Right ventricle myocardium inferior (tissue), 1 donor: ENCODE data around the gene NLRP9. TPM values are rescaled to one million over a fixed set of nuclear protein-coding genes. Genes with fewer than 3 reads are reported as not detected.
A peak's percentile ranks its signal among the peaks of the same experiment; 100 is the strongest.

Experiments used
- ATAC-seq: fragments of 200-7000 bp; cut with Tn5 transposase; one replicate; pipeline ENCODE4 v1.9.1; 2020; ENCODE audit warnings: mild to moderate bottlenecking, moderate library complexity
- DNase-seq: peaks from one replicate; pipeline ENCODE4 v3.0.0; 2021; ENCODE audit errors: missing footprints
- intact Hi-C: fragments of 100-400 bp; cut with DNase I; formaldehyde crosslinking; loops from one replicate; pipeline ENCODE4 v1.11.0; 2022
- total RNA-seq: library from RNA; stranded (reverse); fragmentation: NEBNext Ultra II Directional; extraction: Animal tissue kit (Norgen Biotek cat#: 25700); gene quantifications from one replicate; pipeline ENCODE4 v1.2.1, GENCODE V29; 2021
- donor health status: DM: no; HTN: yes; CAD: no; lungs with severe emphysema.

Gene NLRP9
- total RNA-seq, 1 donor from 2014 or later, result not detected

DNA sequence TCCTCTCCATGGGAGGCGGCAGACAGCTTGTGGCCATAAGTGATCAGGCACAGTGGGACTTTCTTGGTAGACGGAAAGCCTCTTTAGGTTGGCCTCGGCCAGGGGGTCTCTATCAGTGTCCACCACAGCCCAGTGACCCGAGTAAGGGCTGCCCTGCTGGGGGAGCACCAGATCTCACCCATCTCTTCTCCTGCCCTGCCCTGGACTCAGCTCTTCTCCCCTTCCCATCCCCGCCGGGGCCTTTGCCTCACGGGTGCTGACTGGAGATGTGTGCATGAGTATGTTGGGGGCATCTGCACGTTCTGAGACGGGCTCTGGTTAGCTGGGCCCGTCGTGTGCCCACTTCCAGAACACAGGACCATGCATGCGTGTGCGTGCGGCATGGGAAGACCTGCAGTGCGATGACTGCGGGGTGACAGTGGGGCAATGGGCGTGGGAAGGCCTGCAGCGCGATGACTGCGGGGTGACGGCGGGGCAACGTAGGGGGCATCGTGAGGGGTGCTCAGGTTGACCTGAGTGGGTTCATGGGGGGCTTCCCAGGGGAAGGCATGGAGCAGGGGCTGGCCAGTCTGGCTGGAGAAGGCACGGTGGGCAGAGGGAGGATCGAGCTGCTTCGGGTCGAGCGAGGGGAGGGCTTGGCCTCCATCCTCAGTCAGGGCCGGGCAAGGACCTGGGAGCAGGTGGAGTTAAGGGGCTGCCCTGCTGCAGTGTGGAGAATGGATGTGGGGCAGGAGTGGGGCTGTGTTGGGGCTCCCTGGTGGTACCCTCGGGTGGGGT lies 47.2 kb downstream of the NLRP9 start:
- intact Hi-C loops, result no loop called here

DNA sequence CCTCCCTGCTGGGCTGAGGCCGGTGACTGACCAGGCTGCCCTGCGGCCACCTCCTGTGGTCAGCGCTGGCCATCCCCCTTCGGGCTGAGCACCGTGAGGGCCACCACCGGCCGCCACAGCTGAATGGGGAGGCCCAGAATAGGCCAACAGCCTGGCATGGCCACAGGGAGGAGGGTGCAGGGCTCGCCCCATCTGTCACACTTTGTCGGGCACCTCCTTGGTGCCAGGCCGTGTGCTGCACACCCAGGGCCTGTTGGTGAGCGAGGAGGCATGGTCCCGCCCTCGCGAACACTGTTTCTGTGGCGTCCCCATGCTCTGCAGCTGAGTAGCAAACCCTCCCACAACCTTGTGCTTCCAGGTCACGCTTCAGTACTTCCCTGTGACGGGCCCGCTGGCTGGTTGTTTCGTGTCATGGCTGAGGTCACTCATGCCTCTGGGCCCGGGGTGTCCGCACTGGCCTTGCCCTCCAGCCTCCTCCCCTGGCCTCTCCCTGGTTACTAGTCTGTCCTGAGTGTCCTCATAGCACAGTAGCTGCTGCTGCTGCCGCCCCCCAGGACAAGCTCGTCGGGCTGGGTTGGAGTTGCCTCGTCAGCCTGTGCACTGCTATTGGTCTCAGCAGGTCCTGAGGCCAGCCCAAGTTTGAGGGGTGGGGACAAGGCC lies 48.0 kb downstream of the NLRP9 start:
- DNase-seq (no peak), ATAC-seq (no peak)
- intact Hi-C loops, result no loop called here

More for the DNA sequence above, 47.2 kb downstream of the NLRP9 start:
- DNase-seq (no peak), ATAC-seq (no peak)

DNA sequence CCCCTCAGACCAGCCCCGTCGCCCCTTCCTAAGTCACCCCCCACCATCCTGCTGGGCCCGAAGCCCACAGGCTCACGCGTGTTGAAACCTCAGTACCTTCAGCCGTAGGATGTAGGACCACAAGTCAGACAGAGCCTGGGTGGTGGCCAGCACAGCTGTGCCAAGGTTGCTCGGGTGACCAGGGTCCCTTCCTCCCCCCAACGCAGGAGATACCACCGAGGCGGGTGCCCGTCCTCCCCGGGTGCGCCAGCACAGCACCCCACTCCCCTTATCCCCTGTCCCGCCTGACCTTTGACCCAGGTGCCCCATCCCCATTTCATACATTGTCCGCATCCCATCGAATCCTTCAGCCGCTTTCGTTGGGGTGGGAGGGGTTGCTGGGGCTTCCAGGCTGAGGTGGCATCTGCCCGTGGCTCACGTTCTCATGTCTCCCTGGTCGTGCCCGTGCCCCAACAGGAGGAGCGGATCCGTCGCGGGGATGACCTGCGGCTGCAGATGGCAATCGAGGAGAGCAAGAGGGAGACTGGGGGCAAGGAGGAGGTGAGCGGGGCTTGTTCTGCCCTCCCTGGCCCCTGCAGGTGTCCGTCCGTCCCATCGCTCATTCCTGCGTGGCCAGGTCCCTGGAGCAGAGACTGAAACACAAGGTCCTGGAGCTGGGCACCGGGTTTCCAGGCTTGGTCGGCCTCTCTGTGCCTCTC lies 48.6 kb downstream of the NLRP9 start:
- DNase-seq, result no peak
- ATAC-seq, result no peak
- intact Hi-C loops, result no loop called here

DNA sequence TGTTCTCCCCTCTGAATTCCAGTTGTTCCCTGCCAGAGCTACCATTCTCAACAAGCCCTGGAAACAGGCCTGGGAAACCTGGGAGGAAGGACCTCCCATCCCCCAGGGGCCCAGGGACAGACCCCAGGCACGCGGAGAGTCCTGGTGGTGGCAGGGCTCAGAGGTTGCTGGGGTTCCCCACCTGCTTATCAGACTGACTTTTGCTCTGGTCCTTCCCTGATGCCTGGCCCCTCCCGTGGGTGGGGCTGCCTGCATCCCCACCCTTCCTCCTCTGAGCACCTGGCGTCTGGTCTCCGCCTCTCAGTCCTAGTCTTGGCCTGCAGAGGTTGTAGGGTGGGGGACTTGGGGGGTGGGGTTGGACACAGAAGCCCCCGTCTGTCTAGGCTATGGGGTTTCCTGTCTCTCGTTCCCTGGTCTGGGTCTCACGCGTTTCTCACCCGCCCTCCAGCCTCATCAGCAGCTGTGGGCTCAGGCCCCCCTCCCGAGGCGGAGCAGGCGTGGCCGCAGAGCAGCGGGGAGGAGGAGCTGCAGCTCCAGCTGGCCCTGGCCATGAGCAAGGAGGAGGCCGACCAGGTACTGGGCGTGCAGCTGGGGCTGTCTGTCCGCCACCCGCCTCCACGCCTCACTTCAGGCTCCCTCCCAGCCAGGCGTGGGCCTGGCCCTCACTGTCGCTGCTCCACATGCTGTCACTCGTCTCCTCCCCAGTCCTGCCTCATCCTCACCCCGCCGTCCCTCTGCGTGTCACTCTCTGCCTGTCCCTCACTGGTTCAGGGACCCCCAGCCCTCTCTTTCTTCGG lies 49.6 kb downstream of the NLRP9 start:
- ATAC-seq (no peak), DNase-seq (peak; percentile 62)
- intact Hi-C loops, result no loop called here

DNA sequence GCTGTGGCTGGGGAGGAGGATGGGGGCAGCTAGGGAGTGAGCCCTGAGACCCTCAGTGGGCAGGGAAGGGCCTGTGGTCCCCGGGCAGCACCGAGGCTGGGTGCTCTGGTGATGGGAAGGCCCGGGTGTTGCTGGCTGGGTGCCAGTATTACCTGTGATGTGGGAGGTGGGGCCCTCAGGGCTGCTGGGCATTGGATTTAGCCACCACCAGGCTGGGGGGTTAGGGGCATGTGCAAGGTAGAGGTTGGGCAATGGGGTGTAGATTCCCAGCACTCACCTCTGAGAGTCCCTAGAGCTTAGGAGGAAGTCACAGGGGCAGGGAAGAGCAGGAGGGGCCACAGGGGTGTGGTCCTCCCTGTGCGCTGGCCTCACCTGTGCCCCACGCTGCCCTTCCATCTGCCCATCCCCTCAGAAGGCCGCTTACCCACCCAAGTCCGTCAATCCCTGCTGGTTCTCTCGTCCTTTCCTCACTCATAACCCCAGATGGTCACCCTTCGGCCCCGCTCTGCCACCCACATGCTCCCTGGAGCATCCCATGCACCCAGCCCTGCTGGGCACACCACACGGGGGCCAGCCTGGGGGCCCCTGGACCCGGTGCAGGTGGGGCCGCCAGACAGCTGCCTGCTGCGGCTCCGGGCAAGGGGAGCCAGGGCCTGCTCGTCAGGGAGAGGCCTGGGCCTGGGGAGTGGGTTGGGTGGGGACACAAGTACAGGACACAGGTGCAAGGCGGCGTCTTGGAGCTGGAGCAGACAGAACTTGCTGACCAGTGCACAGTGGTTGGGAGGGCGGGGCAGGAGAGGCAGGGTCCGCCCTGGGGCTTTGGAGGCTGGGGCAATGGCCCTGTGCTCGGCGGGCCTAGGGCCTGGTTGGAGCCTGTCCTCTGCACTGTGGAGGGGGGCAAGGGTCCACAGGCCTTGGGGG lies 50.7 kb downstream of the NLRP9 start:
- DNase-seq (peak; percentile 43), ATAC-seq (no peak)
- intact Hi-C loops, result no loop called here

DNA sequence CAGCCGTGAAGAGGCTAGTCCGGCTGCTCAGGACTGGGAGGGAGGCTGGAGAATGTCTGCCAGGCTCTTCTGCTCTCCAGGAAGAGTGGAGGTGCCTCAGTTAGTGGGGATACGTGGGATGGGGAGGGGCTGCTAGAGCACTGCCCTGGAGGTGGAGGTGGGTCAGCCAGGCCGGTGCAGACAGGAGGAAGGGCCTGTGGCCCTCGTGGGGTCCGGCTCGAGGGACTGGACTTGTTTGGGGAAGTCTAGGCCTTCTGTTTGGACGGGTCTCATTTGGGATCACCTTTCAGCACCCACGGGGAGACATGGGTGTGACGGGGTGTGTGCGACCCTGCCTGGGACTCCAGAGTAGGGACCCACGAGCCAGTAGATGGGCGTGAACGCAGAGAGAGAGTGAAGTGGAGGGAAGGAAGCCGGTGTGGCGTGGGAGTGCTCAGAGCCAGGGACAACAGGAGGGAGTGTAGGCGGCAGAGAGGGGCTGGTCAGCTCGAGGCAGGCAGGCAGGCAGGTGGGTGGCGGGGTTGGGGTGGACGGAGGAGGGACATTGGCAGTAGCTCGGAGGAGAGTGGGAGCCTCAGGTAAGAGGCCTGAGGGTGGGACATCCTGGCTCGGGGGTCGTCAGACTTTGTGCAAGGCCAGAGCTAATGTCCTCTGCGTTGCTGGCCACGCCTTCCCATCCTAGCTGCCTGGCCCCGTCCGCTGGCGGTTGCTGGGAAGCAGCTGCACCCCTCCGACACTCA lies 51.7 kb downstream of the NLRP9 start:
- ATAC-seq, result no peak
- intact Hi-C loops, result no loop called here
- no peak for DNase-seq

DNA sequence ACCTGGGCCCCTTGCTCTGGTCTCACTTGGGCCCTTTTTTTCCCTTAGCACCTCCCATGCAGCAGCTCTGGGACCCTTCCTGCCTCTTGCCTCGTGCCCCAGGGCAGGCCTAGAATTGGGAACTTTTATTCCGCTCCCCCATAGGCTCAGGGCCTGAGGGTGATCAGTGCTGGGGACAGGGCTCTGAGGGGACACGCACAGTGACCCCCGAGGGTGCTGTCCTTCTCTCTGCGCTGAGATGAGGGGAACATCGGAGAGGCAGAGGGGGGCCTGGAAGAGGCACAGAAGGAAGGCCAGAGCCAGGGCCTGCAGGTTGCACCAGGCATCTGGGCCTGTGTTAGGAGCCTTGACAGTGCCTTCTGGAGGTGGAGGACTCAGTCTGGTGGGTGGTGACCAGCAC lies 52.4 kb downstream of the NLRP9 start:
- peak; percentile 44 for DNase-seq
- intact Hi-C loops, result no loop called here
- ATAC-seq, result no peak

DNA sequence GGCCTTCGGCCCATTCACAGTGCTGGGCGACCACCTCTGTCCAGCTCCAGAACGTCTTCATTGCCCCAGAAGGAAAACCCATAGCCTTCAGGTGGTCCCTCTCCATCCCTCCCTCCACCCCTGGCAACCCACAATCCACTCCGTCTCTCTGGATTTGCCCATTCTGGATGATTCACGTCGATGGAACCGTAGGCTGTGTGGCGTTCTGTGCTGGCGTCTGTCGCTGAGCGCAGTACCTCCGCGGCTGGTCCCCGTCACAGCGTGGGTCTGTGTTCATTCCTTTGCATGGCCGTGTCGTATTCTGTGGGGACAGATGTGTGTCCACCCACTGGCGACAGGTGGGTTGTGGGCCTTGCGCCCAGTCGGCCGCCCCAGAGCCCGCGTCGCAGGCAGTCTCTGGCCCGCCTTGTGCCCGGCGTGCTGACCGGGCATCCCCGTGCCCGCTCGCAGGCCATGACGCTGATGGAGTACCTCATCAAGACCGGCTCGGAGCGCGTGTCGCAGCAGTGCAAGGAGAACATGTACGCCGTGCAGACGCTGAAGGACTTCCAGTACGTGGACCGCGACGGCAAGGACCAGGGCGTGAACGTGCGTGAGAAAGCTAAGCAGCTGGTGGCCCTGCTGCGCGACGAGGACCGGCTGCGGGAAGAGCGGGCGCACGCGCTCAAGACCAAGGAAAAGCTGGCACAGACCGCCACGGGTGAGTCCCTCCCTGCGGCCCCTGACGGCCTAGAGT lies 53.1 kb downstream of the NLRP9 start:
- no peak for ATAC-seq
- intact Hi-C loops, result no loop called here
- DNase-seq, result peak; percentile 57

DNA sequence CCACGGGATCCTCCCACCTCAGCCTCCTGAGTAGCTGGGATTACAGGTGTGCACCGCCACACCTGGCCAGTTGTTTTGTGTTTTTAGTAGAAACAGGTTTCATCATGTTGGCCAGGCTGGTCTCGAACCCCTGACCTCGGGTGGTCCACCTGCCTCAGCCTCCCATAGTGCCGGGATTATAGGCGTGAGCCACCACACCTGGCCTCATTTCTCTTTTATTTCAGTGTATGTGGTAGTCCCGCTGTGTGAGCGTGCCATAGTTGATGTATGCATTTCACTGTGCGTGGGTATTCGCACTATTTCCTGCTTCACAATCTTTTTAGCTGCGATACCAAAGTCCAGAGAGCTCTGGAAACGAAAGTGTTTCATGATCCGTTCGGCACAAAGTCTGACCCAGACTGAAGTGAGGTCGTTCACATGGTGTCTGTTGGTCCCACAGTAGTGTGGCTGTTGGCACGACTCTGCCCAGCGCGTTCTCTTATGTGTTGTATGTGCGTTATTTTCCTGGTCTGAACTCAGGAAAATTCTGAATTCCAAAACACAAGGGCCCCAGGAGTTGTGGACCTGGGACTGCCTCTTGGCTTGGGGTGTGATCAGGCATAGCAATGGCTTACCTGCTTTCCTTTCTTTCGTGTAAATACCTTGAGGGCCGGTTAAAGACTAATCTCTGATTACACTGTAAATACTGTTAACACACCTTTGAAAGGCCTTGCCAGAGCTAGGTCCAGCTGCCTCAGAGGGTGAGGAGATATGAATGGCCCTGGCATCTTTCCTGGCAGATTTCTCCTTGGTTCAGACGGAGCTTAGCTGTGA lies 54.5 kb downstream of the NLRP9 start:
- ATAC-seq (no peak), DNase-seq (no peak)
- intact Hi-C loops, result no loop called here

DNA sequence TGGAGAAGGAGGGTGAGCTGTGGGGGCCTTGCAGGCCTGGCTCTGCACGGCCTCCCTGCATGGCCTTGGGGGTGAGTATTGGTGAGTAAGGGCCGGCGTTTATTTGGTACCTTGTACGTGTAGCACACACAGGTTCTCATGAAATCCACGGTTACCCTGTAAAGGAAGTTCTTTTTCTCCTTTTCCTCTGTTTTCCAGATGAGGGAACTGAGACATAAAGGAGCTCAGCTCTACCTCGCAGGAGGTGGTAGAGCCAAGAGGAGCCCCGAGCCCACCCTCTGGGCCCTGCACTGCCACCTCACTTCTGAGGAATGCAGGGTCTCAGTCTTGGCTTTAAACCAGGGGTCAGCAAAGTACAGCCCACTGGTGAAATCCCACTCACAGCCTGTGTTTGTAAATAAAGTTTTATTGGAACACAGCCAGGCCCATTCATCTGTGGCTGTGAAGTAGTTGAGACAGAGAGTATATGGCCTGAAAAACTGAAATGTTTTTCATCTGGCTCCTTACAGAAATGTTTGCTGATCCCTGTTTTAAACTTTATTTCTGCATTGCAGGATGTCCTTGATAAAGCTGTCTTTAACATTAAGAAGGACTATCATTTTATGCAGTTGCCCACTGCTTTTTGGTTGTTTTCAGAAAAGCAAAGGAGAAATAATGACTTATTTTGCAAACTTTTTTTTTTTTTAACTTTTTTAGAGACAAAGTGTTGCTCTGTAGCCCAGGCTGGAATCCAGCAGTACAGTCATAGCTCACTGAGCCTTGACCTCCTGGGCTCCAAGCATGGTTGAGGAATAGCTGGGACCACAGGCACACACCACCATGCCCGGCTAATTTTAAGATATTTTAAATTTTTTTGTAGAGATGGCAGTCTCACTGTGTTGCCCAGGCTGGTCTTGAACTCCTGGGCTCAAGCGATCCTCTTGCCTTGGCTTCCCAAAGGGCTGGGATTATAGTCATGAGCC lies 56.8 kb downstream of the NLRP9 start:
- DNase-seq (no peak), ATAC-seq (no peak)
- intact Hi-C loops, result no loop called here

DNA sequence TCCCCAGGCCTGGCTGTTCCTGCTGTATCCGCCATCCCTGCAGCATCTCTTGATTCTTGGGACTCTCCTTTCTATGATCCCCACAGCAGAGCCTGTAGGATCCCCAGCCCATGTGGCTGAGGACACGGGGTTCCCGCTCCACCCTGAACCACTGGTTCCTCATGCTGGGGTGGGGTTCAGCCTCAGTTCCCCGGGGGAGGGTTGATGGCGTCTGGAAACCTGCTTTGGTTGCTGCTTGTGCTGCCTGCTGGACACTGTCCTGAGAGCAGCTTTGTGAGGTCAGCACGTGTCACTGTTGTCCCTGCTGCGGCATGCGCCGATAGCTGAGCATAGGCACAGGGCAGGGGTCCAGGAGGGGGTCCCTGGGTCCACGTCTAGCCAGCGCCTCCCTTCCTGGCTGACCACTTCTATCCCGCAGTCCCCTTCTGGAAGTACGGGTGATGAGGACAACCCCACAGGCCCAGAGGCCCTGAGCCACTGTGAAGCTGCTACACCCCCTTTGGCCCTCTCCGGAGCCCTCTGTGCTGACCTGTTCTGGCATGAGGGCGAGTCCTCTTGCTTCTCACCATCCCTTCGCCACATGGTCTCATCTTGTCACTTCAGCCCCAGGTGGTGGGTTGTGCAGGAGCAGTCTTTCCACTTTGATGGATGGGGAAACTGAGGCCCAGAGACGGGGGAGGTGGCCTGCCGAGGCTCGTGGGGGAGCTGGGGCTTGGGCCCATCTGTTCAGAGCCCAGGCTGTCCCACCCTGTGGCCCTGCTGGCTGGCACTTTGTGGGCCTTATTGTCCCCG lies 57.7 kb downstream of the NLRP9 start:
- intact Hi-C loops, result no loop called here
- ATAC-seq, result no peak
- DNase-seq, result no peak

DNA sequence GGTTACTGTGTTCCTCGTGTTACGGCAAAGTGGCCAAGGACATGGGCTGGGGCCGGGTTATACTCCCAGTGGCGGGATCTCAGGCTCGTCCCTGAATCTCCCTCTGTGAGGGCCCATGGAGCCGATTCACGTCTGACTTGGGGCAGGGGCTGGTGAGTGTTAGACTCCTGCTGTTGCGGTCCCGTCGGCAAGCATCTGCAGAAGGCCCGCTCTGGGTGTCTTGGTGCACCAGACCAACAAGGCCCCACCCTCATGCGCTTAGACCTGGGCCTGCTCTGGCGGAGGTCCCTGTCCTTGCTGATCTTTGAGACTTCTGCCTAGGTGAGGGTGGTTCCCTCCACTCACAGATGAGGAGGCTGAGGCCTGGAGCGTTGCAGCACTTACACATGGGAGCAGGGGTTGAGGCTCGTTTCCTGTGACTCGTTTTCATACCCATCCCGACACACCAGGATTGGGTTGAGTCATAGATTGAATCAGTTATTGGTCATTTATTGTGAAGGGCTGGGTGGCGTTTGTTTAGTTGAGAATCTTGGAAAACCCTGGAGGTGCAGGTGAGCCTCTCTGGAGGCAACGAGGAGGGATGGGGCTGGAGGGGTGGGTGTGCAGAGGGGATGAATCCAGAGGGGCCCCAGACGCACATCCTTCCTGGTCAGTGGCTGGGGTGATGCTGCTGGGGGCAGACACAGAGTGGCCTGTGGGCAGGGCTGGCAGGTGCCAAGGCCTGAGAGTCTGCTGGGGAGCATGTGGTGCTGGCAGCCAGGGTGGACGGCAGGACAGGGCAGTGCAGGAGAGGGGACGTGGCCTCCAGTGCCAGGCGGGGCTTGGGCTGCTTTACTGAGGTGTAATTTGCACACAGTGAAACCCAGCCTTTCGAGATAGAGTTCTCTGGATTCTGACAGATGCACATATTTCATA lies 58.6 kb downstream of the NLRP9 start:
- ATAC-seq (no peak), DNase-seq (no peak)
- intact Hi-C loops, result no loop called here

DNA sequence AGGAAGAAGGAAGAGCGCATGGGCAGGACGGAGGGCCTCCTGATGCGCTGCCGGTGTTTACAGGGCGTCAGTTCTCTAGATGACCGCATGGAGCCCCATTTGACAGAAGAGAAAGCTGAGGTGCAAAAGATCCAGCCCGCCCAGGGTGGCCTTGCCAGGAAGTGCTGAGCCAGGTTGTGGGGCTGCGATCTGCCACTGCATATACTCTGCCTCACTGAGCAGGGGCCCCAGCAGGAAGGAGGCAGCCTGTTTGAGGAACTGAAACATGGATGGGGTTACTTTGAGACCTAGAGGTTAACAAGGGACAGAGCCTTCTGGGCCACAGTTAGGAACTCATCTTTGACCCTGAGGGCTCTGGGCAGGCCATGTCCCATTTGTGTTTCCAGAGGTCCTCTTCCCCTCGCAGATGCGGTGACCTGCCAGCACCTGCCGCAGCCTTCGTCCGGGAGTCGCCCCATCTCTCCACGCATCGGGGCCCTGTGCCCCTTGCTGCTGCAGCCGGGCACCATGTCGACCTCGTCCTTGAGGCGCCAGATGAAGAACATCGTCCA lies 60.0 kb downstream of the NLRP9 start:
- intact Hi-C loops, result no loop called here
- ATAC-seq (peak; percentile 12), DNase-seq (no peak)
